ENCODE results near the gene UBE2Q2. TPM values are rescaled to one million over a fixed set of nuclear protein-coding genes. Genes with fewer than 3 reads are reported as not detected.
"Not testable (repeated sequence)": the region's sequence is repeated elsewhere in the genome, so short reads cannot be mapped to it uniquely, and the experiment has no call there.

The UBE2Q2 gene
- total RNA-seq, 1 donor from 2014 or later = 33.6 TPM

DNA sequence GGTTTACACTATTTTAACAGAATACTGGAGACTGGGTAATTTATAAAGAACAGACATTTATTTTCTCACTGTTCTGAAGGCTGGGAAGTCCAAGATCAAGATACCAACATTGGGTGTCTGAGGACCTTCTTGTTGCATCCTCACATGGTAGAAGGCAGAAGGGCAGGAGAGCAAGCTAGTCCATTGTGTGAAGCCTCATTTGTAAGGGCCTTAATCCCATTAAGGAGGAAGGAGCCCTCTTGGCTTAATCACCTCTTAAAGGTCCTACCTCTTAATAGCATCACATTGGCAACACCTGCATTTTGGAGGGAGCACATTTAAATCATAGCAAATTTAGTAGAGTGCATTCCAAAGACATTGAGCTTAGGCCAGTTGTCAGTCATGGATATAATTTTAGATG lies 26.2 kb downstream of the UBE2Q2 start:
- Mint-ChIP-seq H3K27ac (ENCODE audit: unreplicated experiment) (no peak overlapping the region), H3K4me1 (ENCODE audit: low read depth, unreplicated experiment) (peaks cover 34% of the 10 kb centered on the region), H3K4me3 (ENCODE audit: unreplicated experiment) (no peak overlapping the region), H3K36me3 (ENCODE audit: unreplicated experiment) (peaks cover 7% of the 10 kb centered on the region), H3K9me3 (ENCODE audit: unreplicated experiment) (no peaks in the 10 kb centered on the region), H3K27me3 (ENCODE audit: unreplicated experiment) (peaks cover 7% of the 10 kb centered on the region)
- no peak for DNase-seq
- TF ChIP-seq CTCF (IDR thresholded peaks at IDR 0.05; ENCODE audit: partially characterized antibody, unreplicated experiment) = no peak

- not testable (repeated sequence) for DNase-seq; H3K9me3 Mint-ChIP-seq (ENCODE audit: unreplicated experiment); H3K27ac Mint-ChIP-seq (ENCODE audit: unreplicated experiment); H3K4me3 Mint-ChIP-seq (ENCODE audit: unreplicated experiment); H3K27me3 Mint-ChIP-seq (ENCODE audit: unreplicated experiment); H3K36me3 Mint-ChIP-seq (ENCODE audit: unreplicated experiment)
- peaks cover 25% of the 10 kb centered on the region for H3K4me1 Mint-ChIP-seq (ENCODE audit: low read depth, unreplicated experiment)
Observed at GRCh38 chr15:75871589-75871988, 28.3 kb downstream of the UBE2Q2 start.

DNA sequence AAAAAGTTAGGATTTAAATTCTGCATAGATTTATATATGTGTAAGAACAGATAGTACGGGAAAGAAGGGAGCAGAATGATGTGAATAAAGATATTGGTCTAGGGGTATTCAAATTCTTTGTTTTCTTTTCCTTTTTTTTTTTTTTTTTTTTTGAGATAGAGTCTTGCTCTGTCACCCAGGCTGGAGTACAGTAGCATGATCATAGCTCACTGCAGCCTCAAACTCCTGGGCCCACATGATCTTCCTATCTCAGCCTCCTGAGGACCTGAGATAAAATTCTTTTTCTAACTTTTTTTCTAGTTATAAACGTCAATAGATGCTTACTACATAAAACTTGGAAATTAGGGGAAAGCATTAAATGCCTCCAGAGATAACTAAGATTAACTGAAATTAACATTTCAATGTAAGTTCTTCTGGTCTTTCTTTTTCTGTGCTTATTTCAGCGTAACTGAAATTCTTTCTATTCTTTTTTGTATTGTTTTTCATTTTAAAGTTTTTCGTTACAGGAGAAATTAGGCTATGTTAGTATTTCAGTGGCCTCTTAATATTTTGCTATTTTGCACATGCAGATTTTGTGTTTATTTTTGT lies 29.2 kb downstream of the UBE2Q2 start:
- Mint-ChIP-seq H3K9me3 (ENCODE audit: unreplicated experiment) (no peaks in the 10 kb centered on the region), H3K36me3 (ENCODE audit: unreplicated experiment) (peaks cover 7% of the 10 kb centered on the region), H3K27me3 (ENCODE audit: unreplicated experiment) (peaks cover 7% of the 10 kb centered on the region), H3K27ac (ENCODE audit: unreplicated experiment) (no peak overlapping the region), H3K4me3 (ENCODE audit: unreplicated experiment) (no peak overlapping the region), H3K4me1 (ENCODE audit: low read depth, unreplicated experiment) (peaks cover 18% of the 10 kb centered on the region)
- DNase-seq = no peak
- no peak for TF ChIP-seq CTCF (IDR thresholded peaks at IDR 0.05; ENCODE audit: partially characterized antibody, unreplicated experiment)

- Mint-ChIP-seq H3K4me3 (ENCODE audit: unreplicated experiment) (no peak overlapping the region), H3K36me3 (ENCODE audit: unreplicated experiment) (no peaks in the 10 kb centered on the region), H3K9me3 (ENCODE audit: unreplicated experiment) (peaks cover 2% of the 10 kb centered on the region), H3K27ac (ENCODE audit: unreplicated experiment) (no peak overlapping the region), H3K27me3 (ENCODE audit: unreplicated experiment) (peaks cover 2% of the 10 kb centered on the region), H3K4me1 (ENCODE audit: low read depth, unreplicated experiment) (peaks cover 4% of the 10 kb centered on the region)
- no peak for DNase-seq
- TF ChIP-seq CTCF (IDR thresholded peaks at IDR 0.05; ENCODE audit: partially characterized antibody, unreplicated experiment) = no peak
Observed at GRCh38 chr15:75884041-75884440, 40.8 kb downstream of the UBE2Q2 start.

DNA sequence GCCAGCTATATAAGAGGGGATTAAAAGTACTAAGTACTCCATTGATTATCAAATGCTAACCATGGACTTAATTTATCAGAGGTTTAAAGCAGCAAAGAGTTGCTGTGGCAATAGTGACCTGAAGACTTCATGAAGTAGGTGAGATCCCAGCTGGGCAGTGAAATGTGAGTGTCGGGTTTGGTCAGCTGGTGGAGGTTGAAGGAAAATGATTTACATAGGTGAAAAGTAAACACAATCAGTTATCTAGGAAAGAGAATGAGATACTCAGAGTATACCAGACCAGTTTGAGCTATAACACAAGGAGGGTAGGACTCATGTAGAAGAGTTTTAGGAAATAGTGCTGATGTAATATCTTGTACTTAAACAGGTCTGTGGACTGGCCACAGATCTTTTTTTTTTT lies 43.9 kb downstream of the UBE2Q2 start:
- Mint-ChIP-seq H3K9me3 (ENCODE audit: unreplicated experiment) (peaks cover 2% of the 10 kb centered on the region), H3K27ac (ENCODE audit: unreplicated experiment) (no peak overlapping the region), H3K27me3 (ENCODE audit: unreplicated experiment) (peaks cover 2% of the 10 kb centered on the region), H3K36me3 (ENCODE audit: unreplicated experiment) (no peaks in the 10 kb centered on the region), H3K4me3 (ENCODE audit: unreplicated experiment) (no peak overlapping the region), H3K4me1 (ENCODE audit: low read depth, unreplicated experiment) (peaks cover 4% of the 10 kb centered on the region)
- no peak for DNase-seq
- TF ChIP-seq CTCF (IDR thresholded peaks at IDR 0.05; ENCODE audit: partially characterized antibody, unreplicated experiment) = no peak

Data from glutamatergic neuron (in vitro differentiated cells).